Peyer's patch (tissue), 4 donors: ENCODE measurements around the gene FAM167B.

Experiments used
- CTCF ChIP-seq, 6 experiments: fragments of 450-650 bp in 4 of 6; fragments of 200-600 bp in 2 of 6; sonication (generic) in 1 of 6; IDR thresholded peaks; one replicate each; pipeline ENCODE4 v1.5.1; 2017 to 2019; ENCODE audit warnings: antibody characterized with exemption in 6 of 6, mild to moderate bottlenecking in 3 of 6, moderate library complexity in 1 of 6
- POLR2A ChIP-seq, 2 donors: fragments of 450-650 bp; IDR thresholded peaks; one replicate each; pipeline ENCODE4 v1.5.1; 2017; ENCODE audit warnings: antibody characterized with exemption in 2 of 2, mild to moderate bottlenecking in 2 of 2, moderate library complexity in 2 of 2

- TF ChIP-seq CTCF (IDR thresholded peaks at IDR 0.05) (no peak), POLR2A (IDR thresholded peaks at IDR 0.05) (no peak)
Measured at GRCh38 chr1:32219022-32219421, 28.0 kb upstream of the FAM167B start.
